CD4-positive, alpha-beta memory T cell (primary cell): ENCODE data around the gene TBC1D5. TPM values are rescaled to one million over a fixed set of nuclear protein-coding genes. Genes with fewer than 3 reads are reported as not detected.

Experiments
- CTCF ChIA-PET: fragments of 350-600 bp; sonication (Branson Sonifier 250); formaldehyde crosslinking; loops from one replicate; lab custom pipeline; 2021; ENCODE audit warnings: inconsistent platforms; ENCODE audit not compliant: partially characterized antibody; lab: Charles Lee
- POLR2A ChIA-PET: fragments of 350-600 bp; sonication (Branson Sonifier 250); formaldehyde crosslinking; loops from one replicate; lab custom pipeline; 2021; ENCODE audit not compliant: partially characterized antibody; lab: Charles Lee
- DNase-seq, 5 donors: peaks; one replicate each; pipeline versions ENCODE4 v3.0.0 to v3.0.0-alpha.2; 2020 to 2022; ENCODE audit warnings: mixed read lengths in 1 of 5
- H3K27ac ChIP-seq: one replicate; pipeline ENCODE4 v1.7.0; 2013; ENCODE audit warnings: low read depth, low read length
- H3K27me3 ChIP-seq: 2 replicates; pipeline ENCODE4 v1.7.0; 2013; ENCODE audit warnings: mild to moderate bottlenecking, low read length, moderate library complexity; ENCODE audit not compliant: insufficient read depth
- H3K36me3 ChIP-seq: 2 replicates; pipeline ENCODE4 v1.7.0; 2013; ENCODE audit warnings: mild to moderate bottlenecking, low read length, moderate library complexity; ENCODE audit not compliant: insufficient read depth
- H3K4me1 ChIP-seq: 2 replicates; pipeline ENCODE4 v1.7.0; 2013; ENCODE audit warnings: mild to moderate bottlenecking, low read length, moderate library complexity; ENCODE audit not compliant: insufficient read depth
- H3K4me3 ChIP-seq, 2 donors: one replicate each; pipeline ENCODE4 v1.7.0; 2013; ENCODE audit warnings: low read length in 2 of 2, mild to moderate bottlenecking in 1 of 2
- H3K9me3 ChIP-seq, 2 donors: one replicate each; pipeline ENCODE4 v1.7.0; 2013; ENCODE audit warnings: low read length in 2 of 2, control low read depth in 1 of 2; ENCODE audit not compliant: control insufficient read depth in 1 of 2
- H3K27ac Mint-ChIP-seq, 7 donors: one replicate each; pipeline ENCODE4 v1.8.0; 2020 to 2021; ENCODE audit warnings: mixed read lengths in 7 of 7, mild to moderate bottlenecking in 6 of 7, inconsistent platforms in 3 of 7, moderate library complexity in 3 of 7
- H3K27me3 Mint-ChIP-seq, 2 donors: one replicate each; pipeline ENCODE4 v1.8.0; 2020 to 2021; ENCODE audit warnings: mixed read lengths in 2 of 2
- H3K36me3 Mint-ChIP-seq, 2 donors: one replicate each; pipeline ENCODE4 v1.8.0; 2020 to 2021; ENCODE audit warnings: mixed read lengths in 2 of 2, inconsistent platforms in 1 of 2, mild to moderate bottlenecking in 1 of 2
- H3K4me1 Mint-ChIP-seq, 4 donors: one replicate each; pipeline ENCODE4 v1.8.0; 2020 to 2021; ENCODE audit warnings: mixed read lengths in 4 of 4, mild to moderate bottlenecking in 1 of 4
- H3K4me3 Mint-ChIP-seq, 8 donors: one replicate each; pipeline ENCODE4 v1.8.0; 2020 to 2021; ENCODE audit warnings: mixed read lengths in 8 of 8, mild to moderate bottlenecking in 7 of 8, moderate library complexity in 6 of 8, inconsistent platforms in 3 of 8
- H3K9me3 Mint-ChIP-seq, 8 donors: one replicate each; pipeline ENCODE4 v1.8.0; 2020 to 2021; ENCODE audit warnings: mixed read lengths in 8 of 8, mild to moderate bottlenecking in 5 of 8, inconsistent platforms in 3 of 8, moderate library complexity in 1 of 8
- intact Hi-C: fragments of 100-400 bp; cut with micrococcal nuclease; formaldehyde crosslinking; loops from one replicate; pipeline ENCODE4 v1.15.1; 2023
- polyA plus RNA-seq, 2 donors: library from polyadenylated mRNA; unstranded; fragments of 300-500 nt; fragmentation: Illumina TruSeq; gene quantifications; one replicate each; pipeline ENCODE4 v1.2.3, GENCODE V29; 2021
- total RNA-seq, 2 experiments: library from RNA; stranded (reverse); gene quantifications; one replicate each; pipeline ENCODE4 v1.2.3, GENCODE V29; 2021

The TBC1D5 gene
- total and polyA plus RNA-seq, 4 experiments from 2014 or later, result 21.2 to 52.2 (median 43.3) TPM

DNA sequence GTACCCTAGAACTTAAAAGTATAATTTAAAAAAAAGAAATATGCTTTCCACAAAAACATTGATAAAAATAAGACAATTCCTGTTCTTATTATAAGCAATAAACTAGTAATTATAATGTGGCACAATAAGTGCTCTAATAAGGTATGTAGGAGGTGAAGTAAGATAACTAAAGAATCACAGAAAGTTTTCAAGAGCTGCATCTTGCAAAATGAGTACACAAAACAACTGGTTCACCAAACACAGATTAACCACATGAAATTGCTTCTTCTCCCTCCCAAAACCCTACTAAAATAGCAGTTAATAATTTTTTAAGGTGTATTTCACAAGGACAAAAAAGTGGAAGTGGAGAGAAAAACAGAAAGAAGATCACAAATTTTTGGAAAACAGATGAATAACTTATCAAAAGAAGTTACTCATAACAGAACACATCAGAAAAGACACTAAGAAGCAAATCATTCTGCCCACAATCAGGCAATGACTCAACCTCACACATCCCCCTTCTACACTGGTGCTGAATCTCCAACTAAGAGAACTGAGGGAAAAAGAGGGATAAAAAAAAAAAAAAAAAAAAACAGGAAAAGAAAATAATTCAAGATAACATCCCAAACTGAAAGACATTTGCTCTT lies 64.2 kb downstream of the TBC1D5 start:
- Mint-ChIP-seq H3K9me3 (no peaks in the 10 kb centered on the region), H3K36me3 (no peaks in the 10 kb centered on the region), H3K4me3 (no peak overlapping the region), H3K27me3 (no peaks in the 10 kb centered on the region), H3K27ac (no peak overlapping the region), H3K4me1 (peaks cover 0 to 7% (median 3%) of the 10 kb centered on the region in 4 donors)
- H3K27me3 ChIP-seq, result no peaks in the 10 kb centered on the region
- H3K36me3 ChIP-seq, result no peaks in the 10 kb centered on the region
- DNase-seq, result no peak
- ChIA-PET CTCF (no interaction called here), POLR2A (no interaction called here)
- intact Hi-C loops, result no loop called here
- H3K4me1 ChIP-seq, result no peaks in the 10 kb centered on the region
- no peaks in the 10 kb centered on the region for H3K9me3 ChIP-seq
- no peak overlapping the region for H3K27ac ChIP-seq
- H3K4me3 ChIP-seq, result no peak overlapping the region

- intact Hi-C loops, result no loop called here
- peaks cover 0 to 3% (median 0%) of the 10 kb centered on the region in 8 donors for H3K9me3 Mint-ChIP-seq
- Histone ChIP-seq H3K4me1 (no peaks in the 10 kb centered on the region), H3K9me3 (no peaks in the 10 kb centered on the region), H3K36me3 (no peaks in the 10 kb centered on the region), H3K27ac (no peak overlapping the region), H3K27me3 (no peaks in the 10 kb centered on the region), H3K4me3 (no peak overlapping the region)
- H3K27me3 Mint-ChIP-seq, result no peaks in the 10 kb centered on the region
- ChIA-PET CTCF (no interaction called here), POLR2A (no interaction called here)
- no peak overlapping the region for H3K27ac Mint-ChIP-seq
- no peak for DNase-seq
- peaks cover 0 to 8% (median 2%) of the 10 kb centered on the region in 4 donors for H3K4me1 Mint-ChIP-seq
- peaks cover 4 to 16% of the 10 kb centered on the region in 2 donors for H3K36me3 Mint-ChIP-seq
- no peak overlapping the region for H3K4me3 Mint-ChIP-seq
Measured at GRCh38 chr3:17674082-17674686, 68.2 kb downstream of the TBC1D5 start.

- no peak for DNase-seq
- peaks cover 0 to 3% (median 0%) of the 10 kb centered on the region in 8 donors for H3K9me3 Mint-ChIP-seq
- no peak overlapping the region for H3K27ac Mint-ChIP-seq
- Histone ChIP-seq H3K4me3 (no peak overlapping the region), H3K9me3 (no peaks in the 10 kb centered on the region), H3K27me3 (no peaks in the 10 kb centered on the region), H3K27ac (no peak overlapping the region), H3K36me3 (no peaks in the 10 kb centered on the region), H3K4me1 (no peaks in the 10 kb centered on the region)
- ChIA-PET CTCF (no interaction called here), POLR2A (no interaction called here)
- H3K27me3 Mint-ChIP-seq, result no peaks in the 10 kb centered on the region
- peaks cover 0 to 5% (median 1%) of the 10 kb centered on the region in 4 donors for H3K4me1 Mint-ChIP-seq
- no peak overlapping the region for H3K4me3 Mint-ChIP-seq
- peaks cover 4 to 22% of the 10 kb centered on the region in 2 donors for H3K36me3 Mint-ChIP-seq
- intact Hi-C loops, result no loop called here
Measured at GRCh38 chr3:17672506-17672905, 69.9 kb downstream of the TBC1D5 start.

DNA sequence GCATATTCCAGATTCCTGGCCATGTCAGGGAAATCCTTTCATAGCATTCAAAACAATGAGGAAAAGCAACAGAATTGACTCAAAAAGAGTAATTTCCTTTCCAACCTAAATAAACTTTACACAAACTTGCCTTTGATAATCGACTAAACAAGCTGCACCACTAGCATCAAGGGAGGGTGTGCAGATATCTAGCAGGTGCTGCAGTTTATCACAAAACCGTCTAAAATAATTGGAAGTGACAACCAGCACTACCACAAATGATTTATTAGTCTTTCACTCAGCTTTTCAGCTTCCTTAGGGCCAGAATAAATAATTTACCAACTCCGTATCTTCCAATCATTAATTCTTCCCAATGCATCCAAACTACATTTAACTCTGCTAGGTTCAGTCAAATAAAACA lies 71.7 kb downstream of the TBC1D5 start:
- no peak overlapping the region for H3K27ac ChIP-seq
- H3K9me3 ChIP-seq, result no peaks in the 10 kb centered on the region
- no peak for DNase-seq
- no peaks in the 10 kb centered on the region for H3K27me3 ChIP-seq
- ChIA-PET POLR2A (no interaction called here), CTCF (interaction anchor here (0.7 kb wide), 1 partner anchor 26 kb away, joined by 4 read pairs; no protein-coding TSS in a partner anchor)
- no peaks in the 10 kb centered on the region for H3K27me3 Mint-ChIP-seq
- H3K36me3 ChIP-seq, result no peaks in the 10 kb centered on the region
- intact Hi-C loops, result no loop called here
- H3K4me3 ChIP-seq, result no peak overlapping the region
- peaks cover 4 to 22% of the 10 kb centered on the region in 2 donors for H3K36me3 Mint-ChIP-seq
- H3K9me3 Mint-ChIP-seq, result peaks cover 0 to 3% (median 0%) of the 10 kb centered on the region in 8 donors
- H3K27ac Mint-ChIP-seq, result no peak overlapping the region
- no peak overlapping the region for H3K4me3 Mint-ChIP-seq
- peaks cover 0 to 7% (median 4%) of the 10 kb centered on the region in 4 donors for H3K4me1 Mint-ChIP-seq
- no peaks in the 10 kb centered on the region for H3K4me1 ChIP-seq

DNA sequence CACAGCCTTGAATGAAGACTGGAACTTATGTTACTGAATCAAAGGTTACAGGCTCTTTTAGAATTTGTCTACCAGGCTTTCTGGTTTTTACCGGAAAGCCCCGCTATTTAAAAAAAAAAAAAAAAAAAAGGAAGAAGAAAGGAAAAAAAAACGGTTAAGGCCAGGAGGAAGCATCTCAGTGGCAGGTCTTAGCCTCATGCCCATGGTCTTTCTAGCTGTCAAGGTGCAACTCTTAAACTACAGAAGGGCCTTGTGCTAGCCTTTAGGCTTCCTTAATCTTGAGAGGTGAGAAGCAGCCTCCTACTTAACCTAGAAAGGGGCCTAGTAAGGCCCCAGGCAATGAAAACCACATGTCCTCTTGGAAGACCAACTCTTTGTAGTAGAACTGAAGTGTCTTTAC lies 77.5 kb downstream of the TBC1D5 start:
- H3K27ac ChIP-seq, result no peak overlapping the region
- no peak overlapping the region for H3K4me3 ChIP-seq
- no peaks in the 10 kb centered on the region for H3K27me3 ChIP-seq
- H3K27ac Mint-ChIP-seq, result peak overlapping the region in 1 of 7 donors; percentile 29
- peaks cover 4 to 8% (median 6%) of the 10 kb centered on the region in 4 donors for H3K4me1 Mint-ChIP-seq
- peaks cover 0 to 7% of the 10 kb centered on the region in 2 donors for H3K36me3 Mint-ChIP-seq
- no peaks in the 10 kb centered on the region for H3K4me1 ChIP-seq
- DNase-seq, result no peak
- CTCF ChIA-PET, result interaction anchor here (1.8 kb wide), 1 partner anchor 176 kb away, joined by 4 read pairs; no protein-coding TSS in a partner anchor
- no peak overlapping the region for H3K4me3 Mint-ChIP-seq
- POLR2A ChIA-PET, result no interaction called here
- peaks cover 0 to 3% (median 0%) of the 10 kb centered on the region in 8 donors for H3K9me3 Mint-ChIP-seq
- H3K36me3 ChIP-seq, result no peaks in the 10 kb centered on the region
- intact Hi-C loops, result no loop called here
- no peaks in the 10 kb centered on the region for H3K9me3 ChIP-seq
- H3K27me3 Mint-ChIP-seq, result no peaks in the 10 kb centered on the region

- Histone ChIP-seq H3K9me3 (no peaks in the 10 kb centered on the region), H3K27me3 (no peaks in the 10 kb centered on the region), H3K36me3 (no peaks in the 10 kb centered on the region), H3K4me1 (no peaks in the 10 kb centered on the region), H3K27ac (no peak overlapping the region), H3K4me3 (no peak overlapping the region)
- ChIA-PET POLR2A (no interaction called here), CTCF (interaction anchor here (1.7 kb wide), 1 partner anchor 11 kb away, joined by 5 read pairs; no protein-coding TSS in a partner anchor)
- no peak for DNase-seq
- Mint-ChIP-seq H3K27me3 (no peaks in the 10 kb centered on the region), H3K4me3 (no peak overlapping the region), H3K4me1 (peaks cover 9 to 20% (median 15%) of the 10 kb centered on the region in 4 donors), H3K27ac (peak overlapping the region in 1 of 7 donors; percentile 23), H3K36me3 (no peaks in the 10 kb centered on the region), H3K9me3 (no peaks in the 10 kb centered on the region)
- intact Hi-C loops, result no loop called here
Measured at GRCh38 chr3:17656264-17656663, 86.2 kb downstream of the TBC1D5 start.

- no peaks in the 10 kb centered on the region for H3K27me3 Mint-ChIP-seq
- no peaks in the 10 kb centered on the region for H3K4me1 ChIP-seq
- ChIA-PET POLR2A (interaction anchor here (0.6 kb wide), 1 partner anchor 52 kb away, joined by 3 read pairs; no protein-coding TSS in a partner anchor), CTCF (interaction anchor here (1.7 kb wide), 1 partner anchor 10 kb away, joined by 5 read pairs; no protein-coding TSS in a partner anchor)
- no peaks in the 10 kb centered on the region for H3K27me3 ChIP-seq
- H3K4me3 ChIP-seq, result no peak overlapping the region
- H3K36me3 Mint-ChIP-seq, result no peaks in the 10 kb centered on the region
- no peaks in the 10 kb centered on the region for H3K36me3 ChIP-seq
- no peaks in the 10 kb centered on the region for H3K9me3 Mint-ChIP-seq
- intact Hi-C loops, result no loop called here
- peaks cover 9 to 20% (median 15%) of the 10 kb centered on the region in 4 donors for H3K4me1 Mint-ChIP-seq
- H3K4me3 Mint-ChIP-seq, result no peak overlapping the region
- no peak overlapping the region for H3K27ac Mint-ChIP-seq
- no peak for DNase-seq
- H3K9me3 ChIP-seq, result no peaks in the 10 kb centered on the region
- no peak overlapping the region for H3K27ac ChIP-seq
Measured at GRCh38 chr3:17655743-17656142, 86.7 kb downstream of the TBC1D5 start.
